H9 (cell line): Measurements from ENCODE around the gene TMEM33. TPM values are rescaled to one million over a fixed set of nuclear protein-coding genes. Genes with fewer than 3 reads are reported as not detected.

Experiments
- DNase-seq: peaks from one replicate; pipeline ENCODE4 v3.0.0-alpha.2; 2017
- H2AFZ ChIP-seq: one replicate; pipeline ENCODE4 v1.6.1; 2013; ENCODE audit warnings: mild to moderate bottlenecking, low read length, control low read depth, moderate library complexity
- H2AK5ac ChIP-seq: 2 replicates; pipeline ENCODE4 v1.6.1; 2013; ENCODE audit warnings: low read length, control low read depth, mixed read lengths; ENCODE audit not compliant: insufficient read length
- H2BK120ac ChIP-seq: one replicate; pipeline ENCODE4 v1.6.1; 2013; ENCODE audit warnings: low read depth, mild to moderate bottlenecking, low read length, control low read depth, inconsistent platforms; ENCODE audit not compliant: poor library complexity, severe bottlenecking
- H2BK12ac ChIP-seq: 2 replicates; pipeline ENCODE4 v1.6.1; 2013; ENCODE audit warnings: low read length, control low read depth, mixed read lengths, low read depth; ENCODE audit not compliant: insufficient read length
- H2BK15ac ChIP-seq: 2 replicates; pipeline ENCODE4 v1.6.1; 2013; ENCODE audit warnings: low read depth, low read length, control low read depth
- H2BK20ac ChIP-seq: one replicate; pipeline ENCODE4 v1.6.1; 2013; ENCODE audit warnings: low read depth, mild to moderate bottlenecking, low read length, control low read depth, inconsistent platforms; ENCODE audit not compliant: poor library complexity, severe bottlenecking
- H2BK5ac ChIP-seq: 2 replicates; pipeline ENCODE4 v1.6.1; 2013; ENCODE audit warnings: low read length, control low read depth, mixed read lengths; ENCODE audit not compliant: insufficient read length
- H3K14ac ChIP-seq: 2 replicates; pipeline ENCODE4 v1.6.1; 2013; ENCODE audit warnings: low read length, control low read depth; ENCODE audit not compliant: insufficient read depth
- H3K18ac ChIP-seq: 2 replicates; pipeline ENCODE4 v1.6.1; 2013; ENCODE audit warnings: low read depth, mild to moderate bottlenecking, mixed read lengths, low read length, control low read depth; ENCODE audit not compliant: insufficient read length
- H3K23ac ChIP-seq: 2 replicates; pipeline ENCODE4 v1.6.1; 2013; ENCODE audit warnings: low read length, control low read depth, mixed read lengths, low read depth; ENCODE audit not compliant: insufficient read length
- H3K23me2 ChIP-seq: 2 replicates; pipeline ENCODE4 v1.6.1; 2013; ENCODE audit warnings: low read depth, mild to moderate bottlenecking, mixed read lengths, low read length, control low read depth; ENCODE audit not compliant: insufficient read length, poor library complexity, severe bottlenecking
- H3K27ac ChIP-seq: 2 replicates; pipeline ENCODE4 v1.5.1; 2013; ENCODE audit warnings: low read length, control low read depth, mixed read lengths, low read depth; ENCODE audit not compliant: insufficient read length
- H3K27me3 ChIP-seq: 2 replicates; pipeline ENCODE4 v1.6.1; 2013; ENCODE audit warnings: low read length, control low read depth, inconsistent platforms; ENCODE audit not compliant: insufficient read depth
- H3K4ac ChIP-seq: 2 replicates; pipeline ENCODE4 v1.6.1; 2013; ENCODE audit warnings: low read depth, mild to moderate bottlenecking, control low read depth, inconsistent platforms, low read length, moderate library complexity
- H3K4me1 ChIP-seq: 2 replicates; pipeline ENCODE4 v1.6.1; 2013; ENCODE audit warnings: low read length, control low read depth, inconsistent platforms; ENCODE audit not compliant: insufficient read depth
- H3K4me2 ChIP-seq: 2 replicates; pipeline ENCODE4 v1.6.1; 2013; ENCODE audit warnings: low read length, control low read depth, mixed read lengths; ENCODE audit not compliant: insufficient read length, insufficient read depth
- H3K56ac ChIP-seq: 2 replicates; pipeline ENCODE4 v1.6.1; 2013; ENCODE audit warnings: low read depth, mild to moderate bottlenecking, mixed read lengths, low read length, control low read depth; ENCODE audit not compliant: insufficient read length
- H3K79me1 ChIP-seq: 2 replicates; pipeline ENCODE4 v1.6.1; 2013; ENCODE audit warnings: low read depth, mild to moderate bottlenecking, moderate library complexity, low read length, control low read depth, inconsistent platforms; ENCODE audit not compliant: insufficient read depth, poor library complexity, severe bottlenecking
- H3K79me2 ChIP-seq: 2 replicates; pipeline ENCODE4 v1.6.1; 2013; ENCODE audit warnings: low read length, control low read depth, inconsistent platforms; ENCODE audit not compliant: insufficient read depth
- H3K9ac ChIP-seq: 2 replicates; pipeline ENCODE4 v1.6.1; 2013; ENCODE audit warnings: low read length, control low read depth, mixed read lengths; ENCODE audit not compliant: insufficient read length; ENCODE audit errors: extremely low read depth
- H3K9me3 ChIP-seq: one replicate; pipeline ENCODE4 v1.6.1; 2013; ENCODE audit warnings: low read depth, low read length, inconsistent platforms; ENCODE audit not compliant: control insufficient read depth
- H3T11ph ChIP-seq: one replicate; pipeline ENCODE4 v1.6.1; 2013; ENCODE audit warnings: mild to moderate bottlenecking, low read length, control low read depth, inconsistent platforms
- H4K20me1 ChIP-seq: one replicate; pipeline ENCODE4 v1.6.1; 2013; ENCODE audit not compliant: control insufficient read depth, insufficient read length, insufficient read depth
- H4K5ac ChIP-seq: 2 replicates; pipeline ENCODE4 v1.6.1; 2013; ENCODE audit warnings: low read depth, mild to moderate bottlenecking, mixed read lengths, low read length, control low read depth; ENCODE audit not compliant: insufficient read length
- H4K8ac ChIP-seq: replicated peaks from 2 replicates; pipeline ENCODE4 v1.6.1; 2013; ENCODE audit warnings: low read length, control low read depth, mixed read lengths, low read depth; ENCODE audit not compliant: insufficient read length
- H4K91ac ChIP-seq: 2 replicates; pipeline ENCODE4 v1.6.1; 2013; ENCODE audit warnings: low read depth, mild to moderate bottlenecking, moderate library complexity, mixed read lengths, low read length, control low read depth; ENCODE audit not compliant: insufficient read length
- H3K27ac Mint-ChIP-seq, 3 experiments: 2 replicates in 2 of 3; 3 replicates in 1 of 3; pipeline ENCODE4 v1.8.0; 2020 to 2021; ENCODE audit warnings: mixed read lengths in 3 of 3, mild to moderate bottlenecking in 1 of 3, moderate library complexity in 1 of 3
- H3K27me3 Mint-ChIP-seq: 2 replicates; pipeline ENCODE4 v1.8.0; 2021; ENCODE audit warnings: low read depth, mild to moderate bottlenecking, moderate library complexity, mixed read lengths
- H3K36me3 Mint-ChIP-seq, 3 experiments: 2 replicates in 2 of 3; 3 replicates in 1 of 3; pipeline ENCODE4 v1.8.0; 2020 to 2021; ENCODE audit warnings: low read depth in 3 of 3, mixed read lengths in 3 of 3; ENCODE audit not compliant: insufficient read depth in 1 of 3
- H3K4me1 Mint-ChIP-seq, 2 experiments: 2 replicates each; pipeline ENCODE4 v1.8.0; 2020; ENCODE audit warnings: mixed read lengths in 2 of 2
- H3K4me3 Mint-ChIP-seq, 2 experiments: 2 replicates in 1 of 2; 3 replicates in 1 of 2; pipeline ENCODE4 v1.8.0; 2020 to 2021; ENCODE audit warnings: mild to moderate bottlenecking in 2 of 2, mixed read lengths in 2 of 2, moderate library complexity in 1 of 2
- H3K9me3 Mint-ChIP-seq, 2 experiments: 2 replicates in 1 of 2; 3 replicates in 1 of 2; pipeline ENCODE4 v1.8.0; 2020; ENCODE audit warnings: mild to moderate bottlenecking in 2 of 2, mixed read lengths in 2 of 2, moderate library complexity in 1 of 2
- CTCF ChIP-seq: fragments of 200-600 bp; sonication (generic); conservative IDR thresholded peaks from 3 replicates; pipeline ENCODE4 v1.8.0; 2021; ENCODE audit warnings: antibody characterized with exemption, mild to moderate bottlenecking
- WGBS: extraction: QIAGEN DNeasy Blood & Tissue Kit; methylation state at CpG from one replicate; pipeline ENCODE4 v1.1.7; 2013; ENCODE audit warnings: missing lambda C conversion rate, low lambda C conversion rate, mixed read lengths; ENCODE audit not compliant: insufficient read length; ENCODE audit errors: extremely low coverage; 5-methylcytosine and 5-hydroxymethylcytosine counted together
- total RNA-seq: library from RNA; stranded (reverse); gene quantifications from 2 replicates; pipeline ENCODE4 v1.2.1, GENCODE V29; 2021

Gene TMEM33
- total RNA-seq, 1 experiment from 2014 or later = 74.2 TPM

- no peaks in the 10 kb centered on the region for H3K79me1 ChIP-seq
- H3K27me3 ChIP-seq = peaks cover 5% of the 10 kb centered on the region; the same call in 1 of the 2 replicates
- H3T11ph ChIP-seq = no peak overlapping the region
- no peak overlapping the region for H4K91ac ChIP-seq
- TF ChIP-seq CTCF = no peak
- Mint-ChIP-seq H3K9me3 (peaks cover 32 to 41% of the 10 kb centered on the region in 2 experiments), H3K36me3 (peaks cover 11 to 28% (median 22%) of the 10 kb centered on the region in 3 experiments), H3K27ac (no peak overlapping the region), H3K4me3 (no peak overlapping the region), H3K27me3 (peaks cover 63% of the 10 kb centered on the region), H3K4me1 (no peaks in the 10 kb centered on the region)
- DNase-seq = no peak
- no peak overlapping the region for H3K14ac ChIP-seq
- H2BK12ac ChIP-seq = no peak overlapping the region
- H4K5ac ChIP-seq = no peak overlapping the region
- H2BK15ac ChIP-seq = no peak overlapping the region
- no peak overlapping the region for H3K23ac ChIP-seq
- no peaks in the 10 kb centered on the region for H3K4me1 ChIP-seq
- H4K8ac ChIP-seq = no peak overlapping the region
- H3K9me3 ChIP-seq = peaks cover 15% of the 10 kb centered on the region
- H4K20me1 ChIP-seq = no peaks in the 10 kb centered on the region
- H2BK5ac ChIP-seq = no peak overlapping the region
- WGBS = no CpG with 5 or more reads among the region's 4 CpGs
- H3K56ac ChIP-seq = no peak overlapping the region
- no peaks in the 10 kb centered on the region for H3K23me2 ChIP-seq
- H3K4me2 ChIP-seq = no peak overlapping the region
- H2BK20ac ChIP-seq = no peak overlapping the region
- H3K9ac ChIP-seq = no peak overlapping the region
- no peak overlapping the region for H2AK5ac ChIP-seq
- no peak overlapping the region for H2AFZ ChIP-seq
- no peak overlapping the region for H3K4ac ChIP-seq
- no peaks in the 10 kb centered on the region for H3K79me2 ChIP-seq
- no peak overlapping the region for H3K18ac ChIP-seq
- no peak overlapping the region for H2BK120ac ChIP-seq
- no peak overlapping the region for H3K27ac ChIP-seq
These were observed 13.8 kb upstream of the TMEM33 start for GRCh38 chr4:41921476-41921875.
